NB4 (cell line): Measurements from ENCODE around the gene PCDHAC1.

ENCODE experiments used
- DNase-seq: peaks from one replicate; pipeline ENCODE4 v3.0.0; 2010; ENCODE audit warnings: low read depth
- H3K4me3 ChIP-seq: one replicate; pipeline ENCODE4 v1.5.1; 2011; ENCODE audit warnings: mild to moderate bottlenecking, low read depth, low read length, moderate library complexity
- CTCF ChIP-seq: IDR thresholded peaks from one replicate; pipeline ENCODE4 v1.5.1; 2012; ENCODE audit warnings: low read depth, low read length
- MAX ChIP-seq: IDR thresholded peaks from 2 replicates; pipeline ENCODE4 v1.6.1; 2011; ENCODE audit warnings: low read depth, low read length
- MYC ChIP-seq: IDR thresholded peaks from 2 replicates; pipeline ENCODE4 v1.6.1; 2011; ENCODE audit warnings: low read depth, low read length
- POLR2A ChIP-seq: IDR thresholded peaks from 2 replicates; pipeline ENCODE4 v1.6.1; 2011; ENCODE audit warnings: mild to moderate bottlenecking; ENCODE audit not compliant: insufficient read length; ENCODE audit errors: extremely low read depth

PCDHAC1 gene

GRCh38 chr5:140978260-140978659, 52.2 kb downstream of the PCDHAC1 start:
- no peak for DNase-seq
- TF ChIP-seq MAX (no peak), MYC (no peak)
- no peak overlapping the region for H3K4me3 ChIP-seq

GRCh38 chr5:140978983-140979382, 52.9 kb downstream of the PCDHAC1 start:
- no peak overlapping the region for H3K4me3 ChIP-seq
- TF ChIP-seq POLR2A = no peak
- no peak for TF ChIP-seq MYC
- TF ChIP-seq MAX = no peak
- no peak for TF ChIP-seq CTCF
- DNase-seq = no peak
